ENCODE measurements around the gene NAT9.

Gene NAT9

DNA sequence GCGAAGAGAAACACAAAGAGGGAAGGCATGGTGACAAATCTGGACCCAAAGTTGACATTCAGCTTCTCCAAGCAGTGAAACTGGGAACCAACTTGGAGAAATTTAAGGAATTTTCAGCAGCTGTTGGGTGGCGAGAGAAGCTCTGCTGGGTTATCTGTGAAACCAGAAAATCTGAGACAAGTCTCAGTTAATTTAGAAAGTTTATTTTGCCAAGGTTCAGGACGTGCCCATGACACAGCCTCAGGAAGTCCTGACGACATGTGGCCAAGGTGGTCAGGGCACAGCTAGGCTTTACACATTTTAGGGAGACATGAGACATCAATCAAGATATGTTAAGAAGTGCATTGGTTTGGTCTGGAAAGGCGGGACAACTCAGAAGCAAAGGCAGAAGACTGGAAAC is 52.3 kb downstream of the NAT9 start:
- H3K4me3 ChIP-seq (ENCODE audit: low read depth, low read length) = no peak overlapping the region
- TF ChIP-seq CTCF (IDR thresholded peaks at IDR 0.05; ENCODE audit: control insufficient read depth, extremely low read depth, insufficient read depth) = no peak
- no peak for DNase-seq (ENCODE audit: low read depth)

DNA sequence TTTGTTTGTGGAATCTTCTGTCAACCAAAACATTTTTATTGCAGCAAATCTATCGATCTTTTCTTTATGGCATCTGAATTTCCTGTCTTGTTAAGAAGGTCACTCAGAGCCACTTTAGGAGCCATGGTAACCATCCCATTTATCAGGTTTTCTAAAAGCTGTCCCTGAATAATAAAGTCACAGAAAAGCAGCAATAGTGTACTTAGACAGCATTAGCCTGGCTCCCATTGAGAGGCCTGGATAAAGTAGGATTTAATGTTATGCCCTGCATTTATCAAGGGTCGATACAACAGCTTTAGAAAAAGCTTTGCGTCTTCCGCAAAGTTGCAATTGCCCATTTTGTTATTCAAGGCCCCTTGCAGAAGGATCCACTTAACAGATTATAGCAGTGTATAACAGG is 53.4 kb downstream of the NAT9 start:
- no peak for TF ChIP-seq CTCF (IDR thresholded peaks at IDR 0.05; ENCODE audit: control insufficient read depth, extremely low read depth, insufficient read depth)
- no peak overlapping the region for H3K4me3 ChIP-seq (ENCODE audit: low read depth, low read length)
- DNase-seq (ENCODE audit: low read depth) = no peak

Data from LNCaP clone FGC (cell line).